ENCODE measurements around the gene PTPRR.

PTPRR gene

GRCh38 chr12:70785896-70786295 is 134.6 kb downstream of the PTPRR start:
- H3K27ac ChIP-seq: no peak overlapping the region; the same call in 1 of the 2 replicates
- H3K4me1 ChIP-seq: peaks cover 71% of the 10 kb centered on the region
- H3K9me3 ChIP-seq: peaks cover 18% of the 10 kb centered on the region
- no peak for TF ChIP-seq Cebpa-rat (IDR thresholded peaks at IDR 0.05)
- H3K4me2 ChIP-seq: peak overlapping the region; percentile 53
- H3K27me3 ChIP-seq: no peaks in the 10 kb centered on the region
- no peak overlapping the region for H3K4me3 ChIP-seq
- peaks cover 8% of the 10 kb centered on the region; the same call in 1 of the 2 replicates for H3K36me3 ChIP-seq
- no peak overlapping the region; the same call in 1 of the 2 replicates for H3K9ac ChIP-seq
- no peaks in the 10 kb centered on the region for H4K20me1 ChIP-seq

- Histone ChIP-seq H3K4me2 (peak overlapping the region; percentile 59), H3K36me3 (peaks cover 8% of the 10 kb centered on the region; the same call in 1 of the 2 replicates), H3K27me3 (no peaks in the 10 kb centered on the region), H3K4me1 (peaks cover 54% of the 10 kb centered on the region), H3K9me3 (peaks cover 20% of the 10 kb centered on the region), H3K4me3 (peak overlapping the region; percentile 46), H4K20me1 (no peaks in the 10 kb centered on the region), H3K27ac (peak overlapping the region; percentile 49; the same call in 1 of the 2 replicates), H3K9ac (no peak overlapping the region)
- TF ChIP-seq Cebpa-rat (IDR thresholded peaks at IDR 0.05): no peak
Observed at GRCh38 chr12:70784042-70784668, 136.4 kb downstream of the PTPRR start.

- H3K9me3 ChIP-seq: peaks cover 23% of the 10 kb centered on the region
- H3K27ac ChIP-seq: 0 out of 2 replicates have a peak overlapping the region, but pooled peaks have one; percentile 6
- no peaks in the 10 kb centered on the region for H4K20me1 ChIP-seq
- no peak for TF ChIP-seq Cebpa-rat (IDR thresholded peaks at IDR 0.05)
- peak overlapping the region; percentile 39 for H3K4me3 ChIP-seq
- H3K4me2 ChIP-seq: peak overlapping the region; percentile 19
- H3K36me3 ChIP-seq: peaks cover 8% of the 10 kb centered on the region; the same call in 1 of the 2 replicates
- peaks cover 47% of the 10 kb centered on the region for H3K4me1 ChIP-seq
- no peak overlapping the region for H3K9ac ChIP-seq
- H3K27me3 ChIP-seq: no peaks in the 10 kb centered on the region
Observed at GRCh38 chr12:70783455-70783854, 137.1 kb downstream of the PTPRR start.

- H3K9me3 ChIP-seq: peaks cover 24% of the 10 kb centered on the region
- peaks cover 38% of the 10 kb centered on the region for H3K4me1 ChIP-seq
- no peaks in the 10 kb centered on the region for H4K20me1 ChIP-seq
- H3K9ac ChIP-seq: no peak overlapping the region
- no peak overlapping the region for H3K27ac ChIP-seq
- H3K4me2 ChIP-seq: no peak overlapping the region
- no peak overlapping the region for H3K4me3 ChIP-seq
- no peaks in the 10 kb centered on the region for H3K27me3 ChIP-seq
- no peak for TF ChIP-seq Cebpa-rat (IDR thresholded peaks at IDR 0.05)
- H3K36me3 ChIP-seq: peaks cover 8% of the 10 kb centered on the region; the same call in 1 of the 2 replicates
Observed at GRCh38 chr12:70779250-70779649, 141.3 kb downstream of the PTPRR start.

- H3K9ac ChIP-seq: no peak overlapping the region
- H3K4me3 ChIP-seq: no peak overlapping the region
- H3K4me1 ChIP-seq: peaks cover 44% of the 10 kb centered on the region
- no peaks in the 10 kb centered on the region for H3K36me3 ChIP-seq
- no peaks in the 10 kb centered on the region for H4K20me1 ChIP-seq
- no peak for TF ChIP-seq Cebpa-rat (IDR thresholded peaks at IDR 0.05)
- H3K9me3 ChIP-seq: peaks cover 6% of the 10 kb centered on the region; the same call in 1 of the 2 replicates
- H3K27ac ChIP-seq: no peak overlapping the region
- H3K27me3 ChIP-seq: no peaks in the 10 kb centered on the region
- peak overlapping the region; percentile 77 for H3K4me2 ChIP-seq
Observed at GRCh38 chr12:70774055-70774454, 146.5 kb downstream of the PTPRR start.

- no peaks in the 10 kb centered on the region for H3K36me3 ChIP-seq
- peak overlapping the region; percentile 77 for H3K4me2 ChIP-seq
- no peak overlapping the region for H3K4me3 ChIP-seq
- H3K27ac ChIP-seq: no peak overlapping the region
- no peaks in the 10 kb centered on the region for H3K27me3 ChIP-seq
- H3K4me1 ChIP-seq: peaks cover 38% of the 10 kb centered on the region
- H4K20me1 ChIP-seq: no peaks in the 10 kb centered on the region
- peaks cover 3% of the 10 kb centered on the region; the same call in 1 of the 2 replicates for H3K9me3 ChIP-seq
- H3K9ac ChIP-seq: no peak overlapping the region
- no peak for TF ChIP-seq Cebpa-rat (IDR thresholded peaks at IDR 0.05)
Observed at GRCh38 chr12:70772836-70773235, 147.7 kb downstream of the PTPRR start.

- H3K4me2 ChIP-seq: no peak overlapping the region
- H4K20me1 ChIP-seq: no peaks in the 10 kb centered on the region
- H3K36me3 ChIP-seq: no peaks in the 10 kb centered on the region
- no peak for TF ChIP-seq Cebpa-rat (IDR thresholded peaks at IDR 0.05)
- H3K9ac ChIP-seq: no peak overlapping the region
- peaks cover 3% of the 10 kb centered on the region; the same call in 1 of the 2 replicates for H3K9me3 ChIP-seq
- H3K27me3 ChIP-seq: no peaks in the 10 kb centered on the region
- no peak overlapping the region for H3K4me3 ChIP-seq
- peaks cover 35% of the 10 kb centered on the region for H3K4me1 ChIP-seq
- H3K27ac ChIP-seq: no peak overlapping the region
Observed at GRCh38 chr12:70771581-70771980, 149.0 kb downstream of the PTPRR start.

GRCh38 chr12:70763666-70764065 is 156.9 kb downstream of the PTPRR start:
- Histone ChIP-seq H4K20me1 (no peaks in the 10 kb centered on the region), H3K9ac (no peak overlapping the region), H3K4me1 (no peaks in the 10 kb centered on the region), H3K27me3 (no peaks in the 10 kb centered on the region), H3K9me3 (0 out of 2 replicates have a peak, but pooled peaks cover 10% of the 10 kb centered on the region), H3K4me3 (no peak overlapping the region), H3K27ac (no peak overlapping the region), H3K36me3 (no peaks in the 10 kb centered on the region), H3K4me2 (no peak overlapping the region)
- no peak for TF ChIP-seq Cebpa-rat (IDR thresholded peaks at IDR 0.05)

- H3K27me3 ChIP-seq: no peaks in the 10 kb centered on the region
- H4K20me1 ChIP-seq: no peaks in the 10 kb centered on the region
- H3K4me3 ChIP-seq: no peak overlapping the region
- 0 out of 2 replicates have a peak, but pooled peaks cover 10% of the 10 kb centered on the region for H3K9me3 ChIP-seq
- no peak overlapping the region for H3K9ac ChIP-seq
- TF ChIP-seq Cebpa-rat (IDR thresholded peaks at IDR 0.05): no peak
- no peaks in the 10 kb centered on the region for H3K36me3 ChIP-seq
- no peak overlapping the region for H3K4me2 ChIP-seq
- no peaks in the 10 kb centered on the region for H3K4me1 ChIP-seq
- no peak overlapping the region for H3K27ac ChIP-seq
Observed at GRCh38 chr12:70762000-70762399, 158.5 kb downstream of the PTPRR start.

- no peaks in the 10 kb centered on the region for H3K36me3 ChIP-seq
- no peak overlapping the region for H3K27ac ChIP-seq
- no peak overlapping the region for H3K4me2 ChIP-seq
- H3K9me3 ChIP-seq: no peaks in the 10 kb centered on the region
- H3K4me3 ChIP-seq: no peak overlapping the region
- H3K4me1 ChIP-seq: no peaks in the 10 kb centered on the region
- no peak for TF ChIP-seq Cebpa-rat (IDR thresholded peaks at IDR 0.05)
- no peaks in the 10 kb centered on the region for H4K20me1 ChIP-seq
- no peaks in the 10 kb centered on the region for H3K27me3 ChIP-seq
- H3K9ac ChIP-seq: no peak overlapping the region
Observed at GRCh38 chr12:70759161-70759918, 161.2 kb downstream of the PTPRR start.
